PFSK-1 (cell line): Measurements from ENCODE around the gene ISCA1.

ENCODE experiments used
- POLR2AphosphoS5 ChIP-seq: IDR thresholded peaks from 2 replicates; pipeline ENCODE4 v1.6.1; 2012; ENCODE audit warnings: low read depth, mild to moderate bottlenecking, control low read depth, low read length, moderate library complexity
- REST ChIP-seq, 2 experiments: IDR thresholded peaks; 2 replicates each; pipeline versions ENCODE4 v1.6.1 to v1.8.0; 2011 to 2012; ENCODE audit warnings: low read depth in 2 of 2, low read length in 2 of 2, control low read depth in 1 of 2, inconsistent platforms in 1 of 2, mild to moderate bottlenecking in 1 of 2, moderate library complexity in 1 of 2; ENCODE audit not compliant: insufficient read depth in 1 of 2
- SIN3A ChIP-seq: IDR thresholded peaks from 2 replicates; pipeline ENCODE4 v1.6.1; 2012; ENCODE audit warnings: mild to moderate bottlenecking, low read length, moderate library complexity, borderline replicate concordance; ENCODE audit not compliant: insufficient read depth
- TAF1 ChIP-seq: IDR thresholded peaks from 2 replicates; pipeline ENCODE4 v1.6.1; 2012; ENCODE audit warnings: low read length, control low read depth, borderline replicate concordance; ENCODE audit not compliant: insufficient read depth

DNA sequence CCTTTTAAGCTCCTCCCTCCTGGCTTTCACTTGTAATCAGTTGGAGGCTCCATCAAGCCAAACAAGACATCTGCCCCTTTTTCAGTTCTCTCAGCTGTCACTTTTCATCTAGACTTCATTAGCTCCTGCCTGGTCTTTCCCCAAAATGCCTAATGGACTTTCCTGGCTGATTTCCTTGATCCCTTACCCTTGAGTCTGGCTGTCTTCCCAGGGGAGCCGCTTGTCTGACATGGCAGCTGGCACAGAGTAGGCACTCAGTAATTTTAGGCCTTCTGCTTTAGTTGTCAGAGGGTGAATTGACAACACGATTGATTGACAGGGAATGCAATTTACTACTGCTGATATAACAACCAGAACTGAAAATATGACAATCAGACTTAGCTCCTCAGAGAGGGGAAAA is 24.9 kb downstream of the ISCA1 start:
- TF ChIP-seq TAF1, result no peak
- no peak for TF ChIP-seq POLR2AphosphoS5
- TF ChIP-seq SIN3A, result no peak
- TF ChIP-seq REST (IDR thresholded peaks at IDR 0.05; ENCODE audit: insufficient read depth in 1 of 2, low read depth in 2 of 2, low read length in 2 of 2), result no peak
